ENCODE measurements around the gene C14orf180. TPM values are rescaled to one million over a fixed set of nuclear protein-coding genes. Genes with fewer than 3 reads are reported as not detected.

Gene C14orf180
- total RNA-seq, 1 experiment from 2014 or later: not detected

DNA sequence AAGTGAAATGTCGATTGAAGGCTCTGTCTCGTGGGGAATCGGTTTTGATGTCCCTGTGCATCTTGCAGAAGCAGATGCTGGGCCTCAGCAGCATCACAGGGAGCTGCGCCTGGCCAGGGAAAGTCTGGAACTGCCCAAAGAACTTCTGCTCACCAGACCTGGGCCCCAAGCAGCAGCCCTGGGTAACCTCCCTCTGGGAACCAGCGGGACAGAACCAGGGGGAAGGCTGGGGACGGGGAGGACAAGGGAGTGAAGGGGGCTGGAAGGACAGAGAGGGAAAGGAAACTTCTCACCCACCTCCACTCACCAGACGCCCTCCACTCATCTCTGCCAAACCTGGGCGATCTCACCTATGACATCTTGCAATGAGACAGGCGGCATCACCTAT, 26.8 kb upstream of the C14orf180 start:
- Mint-ChIP-seq H3K4me1 (peaks cover 10% of the 10 kb centered on the region in 2 experiments; a peak in 3 of 4 replicates), H3K27me3 (ENCODE audit: low read depth) (no peaks in the 10 kb centered on the region; the same call in none of the 2 replicates), H3K36me3 (ENCODE audit: insufficient read depth in 1 of 3, low read depth in 3 of 3) (peaks cover 0 to 4% (median 0%) of the 10 kb centered on the region in 3 experiments; a peak in 1 of 7 replicates), H3K27ac (no peak overlapping the region), H3K9me3 (peaks cover 0 to 6% of the 10 kb centered on the region in 2 experiments; a peak in 1 of 5 replicates), H3K4me3 (no peak overlapping the region)
- no peak overlapping the region for H2BK12ac ChIP-seq (ENCODE audit: insufficient read length, low read depth, low read length)
- no peak overlapping the region for H3K9ac ChIP-seq (ENCODE audit: extremely low read depth, insufficient read length, low read length)
- H3K14ac ChIP-seq (ENCODE audit: insufficient read depth, low read length): no peak overlapping the region
- whole genome bisulfite sequencing (ENCODE audit: extremely low coverage, insufficient read length, low lambda C conversion rate): no CpG with 5 or more reads among the region's 9 CpGs
- no peak overlapping the region for H2BK120ac ChIP-seq (ENCODE audit: low read depth, low read length, poor library complexity, severe bottlenecking)
- H2AFZ ChIP-seq (ENCODE audit: low read length): no peak overlapping the region
- no peak overlapping the region for H4K91ac ChIP-seq (ENCODE audit: insufficient read length, low read depth, low read length)
- H2BK5ac ChIP-seq (ENCODE audit: insufficient read length, low read length): no peak overlapping the region
- H3K4me2 ChIP-seq (ENCODE audit: insufficient read depth, insufficient read length, low read length): no peak overlapping the region
- H4K20me1 ChIP-seq (ENCODE audit: control insufficient read depth, insufficient read depth, insufficient read length): no peaks in the 10 kb centered on the region
- H3K79me1 ChIP-seq (ENCODE audit: insufficient read depth, low read depth, low read length, poor library complexity, severe bottlenecking): no peaks in the 10 kb centered on the region
- H3K4me1 ChIP-seq (ENCODE audit: insufficient read depth, low read length): no peaks in the 10 kb centered on the region
- H4K5ac ChIP-seq (ENCODE audit: insufficient read length, low read depth, low read length): no peak overlapping the region
- H3T11ph ChIP-seq (ENCODE audit: low read length): no peak overlapping the region
- DNase-seq: no peak
- H4K8ac ChIP-seq (replicated peaks; ENCODE audit: insufficient read length, low read depth, low read length): no peak overlapping the region
- H3K79me2 ChIP-seq (ENCODE audit: insufficient read depth, low read length): no peaks in the 10 kb centered on the region
- no peak overlapping the region for H3K23ac ChIP-seq (ENCODE audit: insufficient read length, low read depth, low read length)
- no peaks in the 10 kb centered on the region for H3K27me3 ChIP-seq (ENCODE audit: insufficient read depth, low read length)
- no peak overlapping the region for H3K27ac ChIP-seq (ENCODE audit: insufficient read length, low read depth, low read length)
- TF ChIP-seq, protein P1, sequence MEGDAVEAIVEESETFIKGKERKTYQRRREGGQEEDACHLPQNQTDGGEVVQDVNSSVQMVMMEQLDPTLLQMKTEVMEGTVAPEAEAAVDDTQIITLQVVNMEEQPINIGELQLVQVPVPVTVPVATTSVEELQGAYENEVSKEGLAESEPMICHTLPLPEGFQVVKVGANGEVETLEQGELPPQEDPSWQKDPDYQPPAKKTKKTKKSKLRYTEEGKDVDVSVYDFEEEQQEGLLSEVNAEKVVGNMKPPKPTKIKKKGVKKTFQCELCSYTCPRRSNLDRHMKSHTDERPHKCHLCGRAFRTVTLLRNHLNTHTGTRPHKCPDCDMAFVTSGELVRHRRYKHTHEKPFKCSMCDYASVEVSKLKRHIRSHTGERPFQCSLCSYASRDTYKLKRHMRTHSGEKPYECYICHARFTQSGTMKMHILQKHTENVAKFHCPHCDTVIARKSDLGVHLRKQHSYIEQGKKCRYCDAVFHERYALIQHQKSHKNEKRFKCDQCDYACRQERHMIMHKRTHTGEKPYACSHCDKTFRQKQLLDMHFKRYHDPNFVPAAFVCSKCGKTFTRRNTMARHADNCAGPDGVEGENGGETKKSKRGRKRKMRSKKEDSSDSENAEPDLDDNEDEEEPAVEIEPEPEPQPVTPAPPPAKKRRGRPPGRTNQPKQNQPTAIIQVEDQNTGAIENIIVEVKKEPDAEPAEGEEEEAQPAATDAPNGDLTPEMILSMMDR (conservative IDR thresholded peaks at IDR 0.05): no peak
- no peak overlapping the region for H2BK15ac ChIP-seq (ENCODE audit: low read depth, low read length)
- H3K56ac ChIP-seq (ENCODE audit: insufficient read length, low read depth, low read length): no peak overlapping the region
- H3K9me3 ChIP-seq (ENCODE audit: control insufficient read depth, low read depth, low read length): no peaks in the 10 kb centered on the region
- H3K23me2 ChIP-seq (ENCODE audit: insufficient read length, low read depth, low read length, poor library complexity, severe bottlenecking): no peaks in the 10 kb centered on the region
- no peak overlapping the region for H3K18ac ChIP-seq (ENCODE audit: insufficient read length, low read depth, low read length)
- no peak overlapping the region for H2AK5ac ChIP-seq (ENCODE audit: insufficient read length, low read length)
- no peak overlapping the region for H3K4ac ChIP-seq (ENCODE audit: low read depth, low read length)
- no peak overlapping the region for H2BK20ac ChIP-seq (ENCODE audit: low read depth, low read length, poor library complexity, severe bottlenecking)

All from H9 (cell line).